Raji (cell line): Measurements from ENCODE around the gene SP1.

Experiments
- POLR2A ChIP-seq: IDR thresholded peaks from 2 replicates; pipeline ENCODE4 v1.6.1; 2011; ENCODE audit warnings: low read depth, low read length, control low read depth; ENCODE audit not compliant: insufficient read depth

Gene SP1

GRCh38 chr12:53380104-53380793 is at the start of gene SP1:
Gene SP1 (plus strand): TSS chr12:53380176. CDS start chr12:53380292, 116 bp downstream.
- peak; percentile 54 for TF ChIP-seq POLR2A

- no peak for TF ChIP-seq POLR2A
Observed at GRCh38 chr12:53330671-53331070, 49.3 kb upstream of the SP1 start.

GRCh38 chr12:53332744-53333143 is 47.2 kb upstream of the SP1 start:
- TF ChIP-seq POLR2A, result no peak

- no peak for TF ChIP-seq POLR2A
Observed at GRCh38 chr12:53333289-53333688, 46.7 kb upstream of the SP1 start.

- TF ChIP-seq POLR2A, result no peak
Observed at GRCh38 chr12:53333845-53334244, 46.1 kb upstream of the SP1 start.

GRCh38 chr12:53334822-53335221 is 45.2 kb upstream of the SP1 start:
- TF ChIP-seq POLR2A, result no peak

GRCh38 chr12:53336181-53336681 is 43.7 kb upstream of the SP1 start, which contains the start of gene SP7:
Gene SP7 (minus strand): TSS chr12:53336354. CDS start chr12:53335646, 708 bp downstream.
- TF ChIP-seq POLR2A, result no peak

- no peak for TF ChIP-seq POLR2A
Observed at GRCh38 chr12:53338017-53338416, 42.0 kb upstream of the SP1 start.

- no peak for TF ChIP-seq POLR2A
Observed at GRCh38 chr12:53338916-53339315, 41.1 kb upstream of the SP1 start.

- TF ChIP-seq POLR2A, result no peak
Observed at GRCh38 chr12:53340398-53340797, 39.6 kb upstream of the SP1 start.

GRCh38 chr12:53343449-53343848 is 36.5 kb upstream of the SP1 start:
- TF ChIP-seq POLR2A, result no peak

GRCh38 chr12:53343969-53344368 is 36.0 kb upstream of the SP1 start:
- no peak for TF ChIP-seq POLR2A

- no peak for TF ChIP-seq POLR2A
Observed at GRCh38 chr12:53344487-53344823, 35.5 kb upstream of the SP1 start.

GRCh38 chr12:53344824-53345485 is 35.0 kb upstream of the SP1 start:
- no peak for TF ChIP-seq POLR2A

GRCh38 chr12:53345486-53346188 is 34.3 kb upstream of the SP1 start:
- TF ChIP-seq POLR2A, result no peak

- TF ChIP-seq POLR2A, result no peak
Observed at GRCh38 chr12:53346491-53346890, 33.5 kb upstream of the SP1 start.
